ENCODE data around the gene ARL5A.

ARL5A gene

GRCh38 chr2:151841047-151841424, 12.8 kb upstream of the ARL5A start:
- H3K27me3 ChIP-seq (replicated peaks; ENCODE audit: insufficient read depth, low read length): no peaks in the 10 kb centered on the region
- no peak overlapping the region for H3K4me3 ChIP-seq (ENCODE audit: low read length)
- no peaks in the 10 kb centered on the region for H3K9me3 ChIP-seq (replicated peaks; ENCODE audit: insufficient read depth, low read length)
- H3F3A ChIP-seq (ENCODE audit: insufficient read depth, low read length): peaks cover 25% of the 10 kb centered on the region
- H3K27ac ChIP-seq (ENCODE audit: low read length): peak overlapping the region; percentile 76
- H3K9me2 ChIP-seq (replicated peaks; ENCODE audit: insufficient read depth, low read length): no peaks in the 10 kb centered on the region
- no peaks in the 10 kb centered on the region for H3K36me3 ChIP-seq (replicated peaks; ENCODE audit: insufficient read depth, low read length)
- H3K9ac ChIP-seq (ENCODE audit: low read length): peak overlapping the region; percentile 9; the same call in 1 of the 2 replicates
- no peaks in the 10 kb centered on the region for H4K20me1 ChIP-seq (ENCODE audit: insufficient read depth, low read length)
- H3K79me2 ChIP-seq (ENCODE audit: low read length): no peaks in the 10 kb centered on the region
- H3K4me2 ChIP-seq (ENCODE audit: low read depth, low read length): peak overlapping the region; percentile 54; the same call in 1 of the 2 replicates
- DNase-seq: no peak
- H3K4me1 ChIP-seq (ENCODE audit: low read length): peaks cover 49% of the 10 kb centered on the region
- TF ChIP-seq EZH2phosphoT487 (IDR thresholded peaks at IDR 0.05; ENCODE audit: low read length) (no peak), CTCF (IDR thresholded peaks at IDR 0.05; ENCODE audit: low read length) (no peak), EZH2 (optimal IDR thresholded peaks at IDR 0.05; ENCODE audit: low read depth, low read length) (no peak)
- H2AFZ ChIP-seq (ENCODE audit: low read length): no peak overlapping the region; the same call in 1 of the 2 replicates

GRCh38 chr2:151840216-151841046, 12.2 kb upstream of the ARL5A start:
- Histone ChIP-seq H4K20me1 (ENCODE audit: insufficient read depth, low read length) (no peaks in the 10 kb centered on the region), H3K4me2 (ENCODE audit: low read depth, low read length) (peak overlapping the region; percentile 54), H3K27me3 (replicated peaks; ENCODE audit: insufficient read depth, low read length) (no peaks in the 10 kb centered on the region), H3K9ac (ENCODE audit: low read length) (peak overlapping the region; percentile 20; the same call in 1 of the 2 replicates), H3K4me3 (ENCODE audit: low read length) (no peak overlapping the region), H3K9me2 (replicated peaks; ENCODE audit: insufficient read depth, low read length) (no peaks in the 10 kb centered on the region), H3K27ac (ENCODE audit: low read length) (peak overlapping the region; percentile 76), H3K9me3 (replicated peaks; ENCODE audit: insufficient read depth, low read length) (no peaks in the 10 kb centered on the region), H3F3A (ENCODE audit: insufficient read depth, low read length) (peaks cover 25% of the 10 kb centered on the region), H2AFZ (ENCODE audit: low read length) (peak overlapping the region; percentile 13), H3K36me3 (replicated peaks; ENCODE audit: insufficient read depth, low read length) (no peaks in the 10 kb centered on the region), H3K79me2 (ENCODE audit: low read length) (no peaks in the 10 kb centered on the region), H3K4me1 (ENCODE audit: low read length) (peaks cover 45% of the 10 kb centered on the region)
- TF ChIP-seq CTCF (IDR thresholded peaks at IDR 0.05; ENCODE audit: low read length): no peak
- TF ChIP-seq EZH2 (optimal IDR thresholded peaks at IDR 0.05; ENCODE audit: low read depth, low read length): no peak
- no peak for TF ChIP-seq EZH2phosphoT487 (IDR thresholded peaks at IDR 0.05; ENCODE audit: low read length)
- peak; percentile 79 for DNase-seq

GRCh38 chr2:151837926-151838325, 9.7 kb upstream of the ARL5A start:
- H3K4me3 ChIP-seq (ENCODE audit: low read length): no peak overlapping the region
- no peak overlapping the region for H3K27ac ChIP-seq (ENCODE audit: low read length)
- no peaks in the 10 kb centered on the region for H3K27me3 ChIP-seq (replicated peaks; ENCODE audit: insufficient read depth, low read length)
- no peaks in the 10 kb centered on the region for H3K79me2 ChIP-seq (ENCODE audit: low read length)
- H3K4me2 ChIP-seq (ENCODE audit: low read depth, low read length): no peak overlapping the region
- no peaks in the 10 kb centered on the region for H3K9me2 ChIP-seq (replicated peaks; ENCODE audit: insufficient read depth, low read length)
- peaks cover 24% of the 10 kb centered on the region for H3F3A ChIP-seq (ENCODE audit: insufficient read depth, low read length)
- no peak overlapping the region for H3K9ac ChIP-seq (ENCODE audit: low read length)
- no peak for DNase-seq
- no peaks in the 10 kb centered on the region for H3K9me3 ChIP-seq (replicated peaks; ENCODE audit: insufficient read depth, low read length)
- H3K4me1 ChIP-seq (ENCODE audit: low read length): peaks cover 35% of the 10 kb centered on the region
- no peak overlapping the region for H2AFZ ChIP-seq (ENCODE audit: low read length)
- TF ChIP-seq EZH2 (optimal IDR thresholded peaks at IDR 0.05; ENCODE audit: low read depth, low read length) (no peak), EZH2phosphoT487 (IDR thresholded peaks at IDR 0.05; ENCODE audit: low read length) (no peak), CTCF (IDR thresholded peaks at IDR 0.05; ENCODE audit: low read length) (no peak)
- H3K36me3 ChIP-seq (replicated peaks; ENCODE audit: insufficient read depth, low read length): no peaks in the 10 kb centered on the region
- H4K20me1 ChIP-seq (ENCODE audit: insufficient read depth, low read length): no peaks in the 10 kb centered on the region
